Measurements from ENCODE around the gene INTS11. TPM values are rescaled to one million over a fixed set of nuclear protein-coding genes. Genes with fewer than 3 reads are reported as not detected.
"Not testable (repeated sequence)": the region's sequence is repeated elsewhere in the genome, so short reads cannot be mapped to it uniquely, and the experiment has no call there.

Gene INTS11
- total and polyA plus RNA-seq, 2 donors from 2014 or later, result 73.6 to 100 TPM

DNA sequence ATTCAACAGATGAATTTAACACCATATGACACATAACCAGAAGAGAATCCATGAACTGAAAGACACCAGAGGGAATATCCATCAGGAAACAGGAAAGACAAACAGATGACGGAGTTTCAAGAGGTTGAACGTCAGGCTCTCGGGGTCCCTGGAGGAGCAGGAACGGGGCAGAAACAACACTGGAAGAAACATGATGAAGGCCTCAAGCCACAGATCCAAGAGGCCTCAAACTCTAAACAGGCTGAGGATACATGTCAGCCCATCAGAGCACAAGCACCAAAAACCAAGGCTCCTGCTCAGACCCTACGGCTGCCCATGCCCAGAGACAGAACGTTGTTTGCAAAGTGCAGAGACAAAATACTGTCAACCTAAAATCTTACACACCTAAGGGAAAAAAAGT, 7.0 kb downstream of the INTS11 start:
- Histone ChIP-seq H3K4me3 (ENCODE audit: low read length in 3 of 3) (no peak overlapping the region), H3K9ac (ENCODE audit: low read length in 3 of 3) (no peak overlapping the region), H3K36me3 (ENCODE audit: control insufficient read depth in 2 of 3, insufficient read depth in 3 of 3, low read length in 3 of 3) (peaks cover 0 to 11% (median 8%) of the 10 kb centered on the region in 3 donors), H3K27me3 (ENCODE audit: control insufficient read depth, insufficient read depth, low read length) (no peaks in the 10 kb centered on the region), H3K9me3 (ENCODE audit: control insufficient read depth in 2 of 3, insufficient read depth in 1 of 3, low read length in 3 of 3) (no peaks in the 10 kb centered on the region), H3K4me1 (ENCODE audit: control insufficient read depth in 2 of 3, insufficient read depth in 2 of 3, low read depth in 1 of 3, low read length in 3 of 3) (no peaks in the 10 kb centered on the region), H3K27ac (ENCODE audit: low read depth in 2 of 2, low read length in 2 of 2) (no peak overlapping the region)
- TF ChIP-seq, protein P1, sequence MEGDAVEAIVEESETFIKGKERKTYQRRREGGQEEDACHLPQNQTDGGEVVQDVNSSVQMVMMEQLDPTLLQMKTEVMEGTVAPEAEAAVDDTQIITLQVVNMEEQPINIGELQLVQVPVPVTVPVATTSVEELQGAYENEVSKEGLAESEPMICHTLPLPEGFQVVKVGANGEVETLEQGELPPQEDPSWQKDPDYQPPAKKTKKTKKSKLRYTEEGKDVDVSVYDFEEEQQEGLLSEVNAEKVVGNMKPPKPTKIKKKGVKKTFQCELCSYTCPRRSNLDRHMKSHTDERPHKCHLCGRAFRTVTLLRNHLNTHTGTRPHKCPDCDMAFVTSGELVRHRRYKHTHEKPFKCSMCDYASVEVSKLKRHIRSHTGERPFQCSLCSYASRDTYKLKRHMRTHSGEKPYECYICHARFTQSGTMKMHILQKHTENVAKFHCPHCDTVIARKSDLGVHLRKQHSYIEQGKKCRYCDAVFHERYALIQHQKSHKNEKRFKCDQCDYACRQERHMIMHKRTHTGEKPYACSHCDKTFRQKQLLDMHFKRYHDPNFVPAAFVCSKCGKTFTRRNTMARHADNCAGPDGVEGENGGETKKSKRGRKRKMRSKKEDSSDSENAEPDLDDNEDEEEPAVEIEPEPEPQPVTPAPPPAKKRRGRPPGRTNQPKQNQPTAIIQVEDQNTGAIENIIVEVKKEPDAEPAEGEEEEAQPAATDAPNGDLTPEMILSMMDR (IDR thresholded peaks at IDR 0.05; ENCODE audit: borderline replicate concordance, extremely low read depth, insufficient read depth), result no peak
- intact Hi-C loops (cut with DNase I), result no loop called here
- FAIRE-seq (no peak), DNase-seq (no peak)

- H3K27me3 ChIP-seq (ENCODE audit: control insufficient read depth, insufficient read depth, low read length); H3K27ac ChIP-seq (ENCODE audit: low read depth in 2 of 2, low read length in 2 of 2); intact Hi-C loops (cut with DNase I); DNase-seq; FAIRE-seq; H3K9me3 ChIP-seq (ENCODE audit: control insufficient read depth in 2 of 3, insufficient read depth in 1 of 3, low read length in 3 of 3); H3K4me3 ChIP-seq (ENCODE audit: low read length in 3 of 3); H3K9ac ChIP-seq (ENCODE audit: low read length in 3 of 3); H3K4me1 ChIP-seq (ENCODE audit: control insufficient read depth in 2 of 3, insufficient read depth in 2 of 3, low read depth in 1 of 3, low read length in 3 of 3): not testable (repeated sequence)
- peaks cover 0 to 13% (median 11%) of the 10 kb centered on the region in 3 donors for H3K36me3 ChIP-seq (ENCODE audit: control insufficient read depth in 2 of 3, insufficient read depth in 3 of 3, low read length in 3 of 3)
Observed at GRCh38 chr1:1316199-1316598, 8.3 kb downstream of the INTS11 start.

DNA sequence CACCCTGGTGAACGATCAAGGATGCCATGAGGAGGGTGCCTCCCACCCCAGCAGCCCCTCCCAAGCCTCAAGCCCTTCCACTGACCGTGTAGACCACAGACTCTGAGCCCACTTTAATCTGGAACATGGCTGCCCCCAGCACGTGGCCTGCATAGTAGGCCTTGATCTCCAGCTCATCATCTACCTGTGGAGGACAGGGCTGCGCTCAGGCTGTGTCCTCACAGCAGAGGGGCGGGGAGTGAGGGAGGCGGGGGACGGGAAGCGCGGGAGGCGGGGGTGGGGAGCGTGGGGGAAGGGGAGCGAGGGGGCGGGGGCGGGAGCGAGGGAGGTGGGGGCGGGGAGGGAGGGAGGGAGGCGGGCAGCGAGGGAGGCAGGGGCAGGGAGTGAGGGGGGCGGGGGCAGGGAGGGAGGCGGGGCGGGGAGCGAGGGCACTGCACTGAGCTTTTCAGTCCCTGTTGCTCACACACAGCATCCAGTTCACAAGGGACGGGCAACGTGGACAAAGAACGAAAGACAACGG, 9.0 kb downstream of the INTS11 start:
- H3K36me3 ChIP-seq (ENCODE audit: control insufficient read depth in 2 of 3, insufficient read depth in 3 of 3, low read length in 3 of 3), result peaks cover 0 to 15% (median 11%) of the 10 kb centered on the region in 3 donors
- DNase-seq, result peak in 3 of 5 donors; percentile 40 to 76 (median 52)
- H3K27me3 ChIP-seq (ENCODE audit: control insufficient read depth, insufficient read depth, low read length), result no peaks in the 10 kb centered on the region
- no peak for FAIRE-seq
- H3K4me3 ChIP-seq (ENCODE audit: low read length in 3 of 3), result no peak overlapping the region
- intact Hi-C loops (cut with DNase I), result no loop called here
- H3K9ac ChIP-seq (ENCODE audit: low read length in 3 of 3), result no peak overlapping the region
- H3K9me3 ChIP-seq (ENCODE audit: control insufficient read depth in 2 of 3, insufficient read depth in 1 of 3, low read length in 3 of 3), result no peaks in the 10 kb centered on the region
- no peaks in the 10 kb centered on the region for H3K4me1 ChIP-seq (ENCODE audit: control insufficient read depth in 2 of 3, insufficient read depth in 2 of 3, low read depth in 1 of 3, low read length in 3 of 3)
- H3K27ac ChIP-seq (ENCODE audit: low read depth in 2 of 2, low read length in 2 of 2), result no peak overlapping the region
- TF ChIP-seq, protein P1 (IDR thresholded peaks at IDR 0.05; ENCODE audit: borderline replicate concordance, extremely low read depth, insufficient read depth), result no peak

GRCh38 chr1:1314678-1315335, 9.7 kb downstream of the INTS11 start:
- H3K36me3 ChIP-seq (ENCODE audit: control insufficient read depth in 2 of 3, insufficient read depth in 3 of 3, low read length in 3 of 3), result peaks cover 0 to 15% (median 11%) of the 10 kb centered on the region in 3 donors
- TF ChIP-seq, protein P1 (IDR thresholded peaks at IDR 0.05; ENCODE audit: borderline replicate concordance, extremely low read depth, insufficient read depth), result no peak
- no peak for DNase-seq
- H3K27me3 ChIP-seq (ENCODE audit: control insufficient read depth, insufficient read depth, low read length), result no peaks in the 10 kb centered on the region
- no peaks in the 10 kb centered on the region for H3K4me1 ChIP-seq (ENCODE audit: control insufficient read depth in 2 of 3, insufficient read depth in 2 of 3, low read depth in 1 of 3, low read length in 3 of 3)
- FAIRE-seq, result no peak
- H3K9me3 ChIP-seq (ENCODE audit: control insufficient read depth in 2 of 3, insufficient read depth in 1 of 3, low read length in 3 of 3), result no peaks in the 10 kb centered on the region
- intact Hi-C loops (cut with DNase I), result no loop called here
- H3K4me3 ChIP-seq (ENCODE audit: low read length in 3 of 3), result no peak overlapping the region
- H3K9ac ChIP-seq (ENCODE audit: low read length in 3 of 3), result no peak overlapping the region
- H3K27ac ChIP-seq (ENCODE audit: low read depth in 2 of 2, low read length in 2 of 2), result no peak overlapping the region
